ENCODE data around the gene SIX6. TPM values are rescaled to one million over a fixed set of nuclear protein-coding genes. Genes with fewer than 3 reads are reported as not detected.

Gene SIX6
- total RNA-seq, 5 donors from 2014 or later (not counting 1 experiment from before 2014, with no cell fraction given), result not detected

DNA sequence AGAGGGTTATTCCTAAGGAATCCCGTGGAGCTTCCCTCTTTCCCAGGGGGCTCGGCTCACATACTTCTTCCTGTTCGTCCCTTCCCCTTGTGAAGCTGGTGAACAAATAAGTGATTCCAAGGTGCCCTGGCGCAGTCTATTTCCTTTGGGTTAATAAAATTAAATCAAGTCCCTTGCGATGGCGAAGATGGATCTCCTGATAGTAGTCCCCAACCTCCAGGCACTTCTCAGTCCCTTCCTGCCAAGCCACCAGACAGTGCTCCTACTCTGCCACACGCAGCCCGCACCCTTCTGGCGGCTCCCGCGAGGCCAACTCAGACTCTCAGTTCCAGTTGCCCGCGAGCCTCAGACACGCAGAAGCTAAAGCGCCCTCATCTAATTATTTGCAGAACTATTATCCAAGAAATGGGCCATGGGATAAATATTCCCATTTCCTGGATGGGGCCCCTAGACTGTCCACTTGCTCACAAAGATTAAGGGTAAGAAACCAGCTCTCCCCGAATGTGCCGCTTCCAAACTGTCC, 2.4 kb upstream of the SIX6 start:
- peaks cover 3% of the 10 kb centered on the region for H3K9me3 ChIP-seq
- no peak overlapping the region for H3K4me3 ChIP-seq (ENCODE audit: control insufficient read depth in 1 of 2, extremely low read depth in 1 of 2, low read length in 1 of 2)
- H3K27me3 ChIP-seq (replicated peaks in 1 of 2; ENCODE audit: control insufficient read depth in 2 of 2, extremely low read depth in 1 of 2, insufficient read depth in 2 of 2, low read length in 1 of 2), result peaks cover 43 to 55% of the 10 kb centered on the region in 2 experiments
- CTCF ChIA-PET, result no interaction called here
- H3K36me3 ChIP-seq (ENCODE audit: control insufficient read depth in 2 of 2, extremely low read depth in 1 of 2, insufficient read depth in 1 of 2, low read length in 1 of 2), result no peaks in the 10 kb centered on the region
- peaks cover 2 to 30% of the 10 kb centered on the region in 2 experiments for H3K4me1 ChIP-seq (ENCODE audit: control insufficient read depth in 1 of 2, extremely low read depth in 1 of 2, insufficient read depth in 2 of 2, low read length in 2 of 2)
- Mint-ChIP-seq H3K4me1 (peaks cover 14 to 24% (median 21%) of the 10 kb centered on the region in 3 donors), H3K27me3 (peaks cover 63 to 79% of the 10 kb centered on the region in 2 donors), H3K9me3 (no peaks in the 10 kb centered on the region), H3K4me3 (no peak overlapping the region), H3K36me3 (no peaks in the 10 kb centered on the region), H3K27ac (no peak overlapping the region)
- ATAC-seq (replicated peaks in 1 of 4) (no peak), DNase-seq (no peak)
- H3K27ac ChIP-seq (ENCODE audit: low read length), result no peak overlapping the region
- POLR2A ChIA-PET, result no interaction called here
- WGBS (ENCODE audit: insufficient coverage), result 14% methylated on average over 11 of the region's 17 CpGs

GRCh38 chr14:60506985-60507829, 1.7 kb upstream of the SIX6 start:
- Mint-ChIP-seq H3K36me3 (no peaks in the 10 kb centered on the region), H3K27me3 (peaks cover 67 to 80% of the 10 kb centered on the region in 2 donors)
- no peak for ATAC-seq (replicated peaks in 1 of 4)

DNA sequence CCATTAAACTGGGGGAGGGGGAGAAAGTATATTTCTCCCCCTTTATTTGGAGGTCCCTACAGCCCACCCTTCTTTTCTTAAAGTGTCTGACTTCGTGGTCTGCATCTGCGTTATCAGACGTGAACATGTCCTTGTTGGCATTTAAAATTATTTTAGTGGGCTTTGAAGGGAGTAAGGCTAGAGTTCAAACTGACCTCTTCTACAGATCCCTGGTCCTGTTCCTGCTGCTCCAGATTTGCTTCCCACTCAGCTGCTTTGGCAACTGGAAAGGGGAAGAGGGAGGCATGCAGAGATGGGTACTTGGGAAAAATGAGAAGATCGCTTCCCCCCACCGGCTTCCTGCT, 611 bp upstream of the SIX6 start:
- DNase-seq (no peak), ATAC-seq (replicated peaks in 1 of 4) (no peak)
- Mint-ChIP-seq H3K4me3 (no peak overlapping the region), H3K4me1 (peaks cover 14 to 27% (median 21%) of the 10 kb centered on the region in 3 donors), H3K9me3 (no peaks in the 10 kb centered on the region), H3K27me3 (peaks cover 70 to 82% of the 10 kb centered on the region in 2 donors), H3K36me3 (no peaks in the 10 kb centered on the region), H3K27ac (no peak overlapping the region)
- Histone ChIP-seq H3K4me3 (ENCODE audit: control insufficient read depth in 1 of 2, extremely low read depth in 1 of 2, low read length in 1 of 2) (no peak overlapping the region), H3K27ac (ENCODE audit: low read length) (no peak overlapping the region), H3K36me3 (ENCODE audit: control insufficient read depth in 2 of 2, extremely low read depth in 1 of 2, insufficient read depth in 1 of 2, low read length in 1 of 2) (no peaks in the 10 kb centered on the region), H3K9me3 (peaks cover 3% of the 10 kb centered on the region), H3K4me1 (ENCODE audit: control insufficient read depth in 1 of 2, extremely low read depth in 1 of 2, insufficient read depth in 2 of 2, low read length in 2 of 2) (peaks cover 2 to 30% of the 10 kb centered on the region in 2 experiments), H3K27me3 (replicated peaks in 1 of 2; ENCODE audit: control insufficient read depth in 2 of 2, extremely low read depth in 1 of 2, insufficient read depth in 2 of 2, low read length in 1 of 2) (peaks cover 49 to 61% of the 10 kb centered on the region in 2 experiments)
- ChIA-PET CTCF (no interaction called here), POLR2A (no interaction called here)
- 0% methylated on average over 2 of the region's 5 CpGs for WGBS (ENCODE audit: insufficient coverage)

More at GRCh38 chr14:60506985-60507829, 1.7 kb upstream of the SIX6 start:
- peaks cover 14 to 27% (median 21%) of the 10 kb centered on the region in 3 donors for H3K4me1 Mint-ChIP-seq
- Histone ChIP-seq H3K4me3 (ENCODE audit: control insufficient read depth in 1 of 2, extremely low read depth in 1 of 2, low read length in 1 of 2) (no peak overlapping the region), H3K27me3 (replicated peaks in 1 of 2; ENCODE audit: control insufficient read depth in 2 of 2, extremely low read depth in 1 of 2, insufficient read depth in 2 of 2, low read length in 1 of 2) (peaks cover 45 to 57% of the 10 kb centered on the region in 2 experiments), H3K4me1 (ENCODE audit: control insufficient read depth in 1 of 2, extremely low read depth in 1 of 2, insufficient read depth in 2 of 2, low read length in 2 of 2) (peaks cover 2 to 30% of the 10 kb centered on the region in 2 experiments), H3K27ac (ENCODE audit: low read length) (no peak overlapping the region), H3K9me3 (peaks cover 3% of the 10 kb centered on the region), H3K36me3 (ENCODE audit: control insufficient read depth in 2 of 2, extremely low read depth in 1 of 2, insufficient read depth in 1 of 2, low read length in 1 of 2) (no peaks in the 10 kb centered on the region)
- no peaks in the 10 kb centered on the region for H3K9me3 Mint-ChIP-seq
- CTCF ChIA-PET, result no interaction called here
- peak overlapping the region in 1 of 3 donors; percentile 19 for H3K4me3 Mint-ChIP-seq
- no peak overlapping the region for H3K27ac Mint-ChIP-seq
- DNase-seq, result no peak
- WGBS (ENCODE audit: insufficient coverage), result 11% methylated on average over 36 of the region's 48 CpGs
- POLR2A ChIA-PET, result no interaction called here

DNA sequence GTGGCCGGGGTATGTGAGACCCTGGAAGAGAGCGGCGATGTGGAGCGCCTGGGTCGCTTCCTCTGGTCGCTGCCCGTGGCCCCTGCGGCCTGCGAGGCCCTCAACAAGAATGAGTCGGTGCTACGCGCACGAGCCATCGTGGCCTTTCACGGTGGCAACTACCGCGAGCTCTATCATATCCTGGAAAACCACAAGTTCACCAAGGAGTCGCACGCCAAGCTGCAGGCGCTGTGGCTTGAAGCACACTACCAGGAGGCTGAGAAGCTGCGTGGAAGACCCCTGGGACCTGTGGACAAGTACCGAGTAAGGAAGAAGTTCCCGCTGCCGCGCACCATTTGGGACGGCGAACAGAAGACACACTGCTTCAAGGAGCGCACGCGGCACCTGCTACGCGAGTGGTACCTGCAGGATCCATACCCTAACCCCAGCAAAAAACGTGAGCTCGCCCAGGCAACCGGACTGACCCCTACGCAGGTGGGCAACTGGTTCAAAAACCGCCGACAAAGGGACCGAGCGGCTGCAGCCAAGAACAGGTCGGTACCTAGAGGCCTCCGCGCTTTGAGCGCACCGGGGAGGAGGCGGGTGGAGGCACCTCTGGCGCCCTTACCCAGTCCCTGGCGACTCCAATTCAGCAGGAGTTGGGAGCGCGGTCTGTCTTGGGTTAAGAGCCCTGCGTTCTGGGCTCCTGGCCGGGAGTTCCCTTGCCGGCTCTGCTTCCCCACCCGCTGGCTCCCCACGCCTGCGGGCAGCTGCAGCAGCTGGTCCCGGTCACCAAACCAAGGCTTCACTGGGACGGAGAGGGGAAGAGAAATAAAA, 700 bp downstream of the SIX6 start:
- Histone ChIP-seq H3K4me3 (ENCODE audit: control insufficient read depth in 1 of 2, extremely low read depth in 1 of 2, low read length in 1 of 2) (no peak overlapping the region), H3K27ac (ENCODE audit: low read length) (no peak overlapping the region), H3K27me3 (replicated peaks in 1 of 2; ENCODE audit: control insufficient read depth in 2 of 2, extremely low read depth in 1 of 2, insufficient read depth in 2 of 2, low read length in 1 of 2) (peaks cover 46 to 67% of the 10 kb centered on the region in 2 experiments), H3K36me3 (ENCODE audit: control insufficient read depth in 2 of 2, extremely low read depth in 1 of 2, insufficient read depth in 1 of 2, low read length in 1 of 2) (no peaks in the 10 kb centered on the region), H3K4me1 (ENCODE audit: control insufficient read depth in 1 of 2, extremely low read depth in 1 of 2, insufficient read depth in 2 of 2, low read length in 2 of 2) (peaks cover 2 to 34% of the 10 kb centered on the region in 2 experiments), H3K9me3 (peaks cover 3% of the 10 kb centered on the region)
- WGBS (ENCODE audit: insufficient coverage), result 6% methylated on average over 52 of the region's 58 CpGs
- peaks cover 67 to 80% of the 10 kb centered on the region in 2 donors for H3K27me3 Mint-ChIP-seq
- peaks cover 14 to 35% (median 27%) of the 10 kb centered on the region in 3 donors for H3K4me1 Mint-ChIP-seq
- CTCF ChIA-PET, result no interaction called here
- peak overlapping the region in 1 of 3 donors; percentile 62 for H3K4me3 Mint-ChIP-seq
- H3K27ac Mint-ChIP-seq, result no peak overlapping the region
- ATAC-seq (replicated peaks in 1 of 4), result no peak
- POLR2A ChIA-PET, result no interaction called here
- H3K36me3 Mint-ChIP-seq, result no peaks in the 10 kb centered on the region
- DNase-seq, result no peak
- H3K9me3 Mint-ChIP-seq, result no peaks in the 10 kb centered on the region

- Mint-ChIP-seq H3K4me1 (peaks cover 14 to 37% (median 27%) of the 10 kb centered on the region in 3 donors), H3K27ac (no peak overlapping the region), H3K9me3 (no peaks in the 10 kb centered on the region), H3K36me3 (no peaks in the 10 kb centered on the region), H3K27me3 (peaks cover 65 to 80% of the 10 kb centered on the region in 2 donors), H3K4me3 (peak overlapping the region in 2 of 3 donors; percentile 22 to 62)
- CTCF ChIA-PET, result no interaction called here
- peaks cover 40 to 73% of the 10 kb centered on the region in 2 experiments for H3K27me3 ChIP-seq (replicated peaks in 1 of 2; ENCODE audit: control insufficient read depth in 2 of 2, extremely low read depth in 1 of 2, insufficient read depth in 2 of 2, low read length in 1 of 2)
- POLR2A ChIA-PET, result no interaction called here
- ATAC-seq (replicated peaks in 1 of 4), result no peak
- H3K4me3 ChIP-seq (ENCODE audit: control insufficient read depth in 1 of 2, extremely low read depth in 1 of 2, low read length in 1 of 2), result no peak overlapping the region
- WGBS (ENCODE audit: insufficient coverage), result 12% methylated on average over 31 of the region's 35 CpGs
- no peaks in the 10 kb centered on the region for H3K36me3 ChIP-seq (ENCODE audit: control insufficient read depth in 2 of 2, extremely low read depth in 1 of 2, insufficient read depth in 1 of 2, low read length in 1 of 2)
- DNase-seq, result no peak
- no peak overlapping the region for H3K27ac ChIP-seq (ENCODE audit: low read length)
- no peaks in the 10 kb centered on the region for H3K9me3 ChIP-seq
- H3K4me1 ChIP-seq (ENCODE audit: control insufficient read depth in 1 of 2, extremely low read depth in 1 of 2, insufficient read depth in 2 of 2, low read length in 2 of 2), result peaks cover 5 to 39% of the 10 kb centered on the region in 2 experiments
Measured at GRCh38 chr14:60510254-60510950, 1.5 kb downstream of the SIX6 start.
